Activated CD4-positive, alpha-beta memory T cell treated with anti-CD3 and anti-CD28 coated beads for 36 hours (primary cell): ENCODE data around the gene SPATA24. TPM values are rescaled to one million over a fixed set of nuclear protein-coding genes. Genes with fewer than 3 reads are reported as not detected.
A peak's percentile ranks its signal among the peaks of the same experiment; 100 is the strongest.

ENCODE experiments used
- CTCF ChIA-PET: fragments of 350-600 bp; sonication (Branson Sonifier 250); formaldehyde crosslinking; loops from one replicate; lab custom pipeline; 2021; ENCODE audit warnings: antibody characterized with exemption, inconsistent platforms; lab: Charles Lee
- POLR2A ChIA-PET: fragments of 350-600 bp; sonication (Branson Sonifier 250); formaldehyde crosslinking; loops from one replicate; lab custom pipeline; 2021; ENCODE audit warnings: antibody characterized with exemption; lab: Charles Lee
- DNase-seq: peaks from one replicate; pipeline ENCODE4 v3.0.0-alpha.2; 2020
- H3K27ac Mint-ChIP-seq: one replicate; pipeline ENCODE4 v1.8.0; 2021; ENCODE audit warnings: mixed read lengths
- H3K27me3 Mint-ChIP-seq: one replicate; pipeline ENCODE4 v1.8.0; 2021; ENCODE audit warnings: mixed read lengths
- H3K36me3 Mint-ChIP-seq: one replicate; pipeline ENCODE4 v1.8.0; 2021; ENCODE audit warnings: mixed read lengths
- H3K4me1 Mint-ChIP-seq: one replicate; pipeline ENCODE4 v1.8.0; 2021; ENCODE audit warnings: low read depth, mixed read lengths
- H3K4me3 Mint-ChIP-seq: one replicate; pipeline ENCODE4 v1.8.0; 2021; ENCODE audit warnings: mild to moderate bottlenecking, mixed read lengths
- H3K9me3 Mint-ChIP-seq: one replicate; pipeline ENCODE4 v1.8.0; 2021; ENCODE audit warnings: mixed read lengths
- intact Hi-C: fragments of 100-400 bp; cut with micrococcal nuclease; formaldehyde crosslinking; loops from one replicate; pipeline ENCODE4 v1.15.1; 2023
- total RNA-seq, 2 experiments: library from RNA; stranded (reverse); gene quantifications; one replicate each; pipeline ENCODE4 v1.2.3, GENCODE V29; 2021

Gene SPATA24
- total RNA-seq, 2 experiments from 2014 or later: 3.7 to 5.2 TPM

DNA sequence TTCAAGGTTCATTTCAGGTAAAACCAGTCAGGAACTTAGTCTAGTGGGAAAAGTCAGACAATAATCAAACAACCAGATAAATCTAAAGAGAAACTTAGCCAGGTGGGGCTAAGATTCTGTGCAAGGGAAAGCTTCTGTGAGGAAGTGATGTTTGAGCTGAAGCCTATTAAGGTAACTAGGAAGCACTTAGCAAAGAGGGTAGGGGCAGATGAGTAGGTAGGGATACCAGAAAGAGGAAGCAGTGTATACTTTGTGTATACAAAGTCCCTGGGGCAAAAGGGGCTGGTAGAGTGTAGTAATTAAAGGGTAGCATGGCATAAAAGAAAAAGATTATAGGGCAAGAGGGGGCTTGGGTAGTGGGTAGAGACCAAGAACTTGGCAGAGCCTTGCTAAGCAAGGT, 3.6 kb upstream of the SPATA24 start:
- H3K27me3 Mint-ChIP-seq: no peaks in the 10 kb centered on the region

DNA sequence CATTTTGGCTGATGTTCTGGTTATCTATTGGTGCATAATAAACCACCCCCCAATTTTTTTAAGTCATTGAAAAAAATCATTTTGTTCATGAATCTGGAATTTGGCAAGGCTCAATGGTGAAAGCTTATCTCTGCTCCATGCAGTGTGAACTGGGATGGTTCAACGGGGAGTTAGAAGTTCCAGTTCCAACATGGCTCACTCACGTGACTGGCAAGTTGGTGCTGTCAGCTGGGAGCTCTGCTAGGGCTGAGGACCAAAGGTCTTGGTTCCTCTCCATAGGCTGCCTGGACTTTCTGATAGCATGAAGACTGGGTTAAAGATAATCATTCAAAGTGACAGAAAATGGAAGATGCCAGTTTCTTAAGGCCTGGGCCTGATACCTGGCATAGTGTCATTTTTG, 3.1 kb upstream of the SPATA24 start:
- H3K27me3 Mint-ChIP-seq: no peaks in the 10 kb centered on the region
- DNase-seq: no peak
- H3K9me3 Mint-ChIP-seq: no peaks in the 10 kb centered on the region
- peaks cover 6% of the 10 kb centered on the region for H3K36me3 Mint-ChIP-seq
- intact Hi-C loops: no loop called here
- ChIA-PET CTCF (interaction anchor here (0.6 to 2.3 kb wide), 6 partner anchors 9 to 112 kb away, joined by 3 to 8 read pairs (median 3); no protein-coding TSS in a partner anchor), POLR2A (interaction anchor here (1.0 to 1.2 kb wide), 2 partner anchors 9 to 108 kb away, joined by 3 read pairs; no protein-coding TSS in a partner anchor)
- no peak overlapping the region for H3K27ac Mint-ChIP-seq
- peaks cover 24% of the 10 kb centered on the region for H3K4me1 Mint-ChIP-seq
- no peak overlapping the region for H3K4me3 Mint-ChIP-seq

More for the DNA sequence above, 3.6 kb upstream of the SPATA24 start:
- Mint-ChIP-seq H3K27ac (no peak overlapping the region), H3K9me3 (no peaks in the 10 kb centered on the region), H3K4me1 (peaks cover 23% of the 10 kb centered on the region), H3K4me3 (no peak overlapping the region), H3K36me3 (peaks cover 10% of the 10 kb centered on the region)
- intact Hi-C loops: no loop called here
- ChIA-PET POLR2A (interaction anchor here (1.0 kb wide), 1 partner anchor 107 kb away, joined by 3 read pairs; no protein-coding TSS in a partner anchor), CTCF (interaction anchor here (0.9 to 1.2 kb wide), 2 partner anchors 8 to 15 kb away, joined by 3 read pairs; no protein-coding TSS in a partner anchor)
- no peak for DNase-seq

DNA sequence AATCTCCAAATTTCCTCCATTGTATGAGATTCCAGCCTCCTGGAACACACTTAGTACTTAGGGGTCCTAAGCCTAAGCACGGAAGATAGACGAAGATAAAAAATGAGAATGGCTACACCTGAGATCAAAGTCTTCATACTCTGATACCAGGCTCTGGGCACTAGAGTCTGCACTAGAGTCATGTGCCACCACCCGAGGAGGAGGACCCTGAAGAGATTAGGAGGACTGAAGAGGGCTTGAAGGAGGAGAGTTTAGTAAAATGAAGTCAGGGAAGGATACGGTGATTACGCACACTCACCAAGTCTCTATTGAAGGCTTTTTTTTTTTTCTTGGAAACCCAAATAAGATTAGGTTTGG, 573 bp upstream of the SPATA24 start:
- CTCF ChIA-PET: interaction anchor here (0.8 to 4.4 kb wide), 8 partner anchors 9 to 110 kb away, joined by 4 to 37 read pairs (median 8); partner anchors contain the start of genes DNAJC18, MZB1, PAIP2 and PROB1
- POLR2A ChIA-PET: interaction anchor here (0.8 to 3.1 kb wide), 7 partner anchors 9 to 78 kb away, joined by 3 to 22 read pairs (median 4); partner anchors contain the start of genes DNAJC18, PAIP2, PROB1 and STING1
- intact Hi-C loops: loop anchor here (1.0 to 5.0 kb wide), 5 partner anchors 10 to 343 kb away; partner anchors contain the start of genes DNAJC18 and UBE2D2
- no peaks in the 10 kb centered on the region for H3K9me3 Mint-ChIP-seq
- H3K27me3 Mint-ChIP-seq: no peaks in the 10 kb centered on the region
- H3K4me3 Mint-ChIP-seq: peak overlapping the region; percentile 91
- H3K4me1 Mint-ChIP-seq: peaks cover 30% of the 10 kb centered on the region
- H3K36me3 Mint-ChIP-seq: peaks cover 4% of the 10 kb centered on the region
- H3K27ac Mint-ChIP-seq: peak overlapping the region; percentile 99
- DNase-seq: no peak

DNA sequence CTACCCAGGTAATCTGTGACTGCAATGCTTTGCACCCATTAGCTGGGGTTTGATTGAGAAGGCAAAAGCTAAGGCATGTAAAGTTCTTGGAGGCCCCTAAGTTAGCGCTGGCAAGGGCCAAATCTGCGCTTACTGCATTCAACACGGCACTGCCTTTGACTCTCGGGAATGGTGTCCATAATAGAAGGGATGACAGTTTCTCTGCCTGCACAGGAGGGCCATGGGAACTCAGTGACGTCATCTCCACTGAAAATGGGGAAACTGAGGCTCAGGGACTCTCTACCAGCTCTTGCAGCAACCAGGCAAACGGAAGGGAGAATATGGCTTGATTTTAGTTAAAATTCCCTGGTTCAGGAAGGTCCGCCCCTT, 487 bp downstream of the SPATA24 start:
- Mint-ChIP-seq H3K27me3 (no peaks in the 10 kb centered on the region), H3K4me1 (peaks cover 34% of the 10 kb centered on the region), H3K36me3 (peaks cover 4% of the 10 kb centered on the region), H3K9me3 (no peaks in the 10 kb centered on the region), H3K27ac (peak overlapping the region; percentile 99), H3K4me3 (peak overlapping the region; percentile 91)
- ChIA-PET POLR2A (interaction anchor here (0.7 to 3.1 kb wide), 7 partner anchors 8 to 160 kb away, joined by 3 to 22 read pairs (median 4); partner anchors contain the start of genes DNAJC18, PAIP2, PROB1 and STING1), CTCF (interaction anchor here (0.8 to 4.4 kb wide), 10 partner anchors 8 to 111 kb away, joined by 3 to 37 read pairs (median 7); partner anchors contain the start of genes DNAJC18, MZB1, PAIP2 and PROB1)
- no peak for DNase-seq
- intact Hi-C loops: loop anchor here (5.0 kb wide), 1 partner anchor 344 kb away; no protein-coding TSS in a partner anchor

DNA sequence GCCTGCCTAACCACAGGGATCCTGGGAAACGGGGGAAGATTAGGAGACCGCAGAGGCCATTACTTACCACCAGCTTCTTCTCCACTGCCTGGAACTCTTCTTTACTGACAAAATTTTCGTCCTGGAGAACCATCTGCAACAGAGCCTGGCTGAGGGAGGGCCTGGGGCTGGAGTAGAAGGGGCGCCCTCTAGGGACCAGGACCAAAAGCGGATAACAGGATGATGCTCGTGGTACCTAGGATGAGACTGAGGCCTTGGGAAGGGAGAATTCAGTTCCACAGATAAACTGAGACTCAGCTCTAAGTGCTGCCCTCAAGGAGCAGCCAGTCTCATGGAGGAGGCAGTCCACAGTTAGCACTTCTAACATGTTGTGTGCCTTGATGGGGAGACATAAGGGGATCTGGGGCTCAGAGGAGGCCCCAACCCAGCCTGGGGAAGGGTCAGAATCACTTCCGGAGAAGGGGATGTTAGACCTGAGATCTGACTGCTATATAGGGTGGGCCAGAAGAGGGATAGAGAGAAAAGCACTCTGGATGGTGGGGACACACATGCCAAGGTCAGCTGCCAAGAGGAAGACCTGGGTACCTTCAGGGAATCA, 1.2 kb downstream of the SPATA24 start:
- intact Hi-C loops: loop anchor here (5.0 kb wide), 1 partner anchor 345 kb away; no protein-coding TSS in a partner anchor
- DNase-seq: peak; percentile 55
- ChIA-PET POLR2A (interaction anchor here (2.7 to 3.1 kb wide), 2 partner anchors 10 to 12 kb away, joined by 16 to 22 read pairs; no protein-coding TSS in a partner anchor), CTCF (interaction anchor here (0.7 to 4.4 kb wide), 12 partner anchors 8 to 578 kb away, joined by 3 to 37 read pairs (median 6); partner anchors contain the start of genes DNAJC18, MZB1, PAIP2 and PROB1)
- H3K4me1 Mint-ChIP-seq: peaks cover 34% of the 10 kb centered on the region
- peak overlapping the region; percentile 99 for H3K27ac Mint-ChIP-seq
- no peaks in the 10 kb centered on the region for H3K9me3 Mint-ChIP-seq
- no peaks in the 10 kb centered on the region for H3K27me3 Mint-ChIP-seq
- H3K4me3 Mint-ChIP-seq: peak overlapping the region; percentile 91
- peaks cover 2% of the 10 kb centered on the region for H3K36me3 Mint-ChIP-seq

DNA sequence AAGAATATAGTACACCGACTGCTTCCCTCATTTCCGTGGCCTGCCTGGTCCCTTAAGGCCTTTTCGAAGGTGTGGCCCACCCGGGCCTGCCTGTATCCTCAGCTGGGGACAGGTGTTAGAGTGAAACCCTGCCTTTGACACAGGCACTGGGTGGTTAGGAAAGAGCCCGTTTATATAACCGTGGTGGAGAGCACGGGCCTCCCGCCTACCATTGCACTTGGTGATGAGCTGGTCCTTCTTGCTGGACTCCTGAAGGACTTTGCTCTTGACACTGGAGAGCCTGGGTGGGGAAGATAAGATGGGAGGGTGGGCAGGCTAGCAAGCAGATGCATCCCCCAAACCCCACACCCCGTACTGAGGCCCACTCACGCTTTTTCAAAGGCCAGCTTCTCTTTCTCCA, 2.3 kb downstream of the SPATA24 start:
- no peak for DNase-seq
- Mint-ChIP-seq H3K4me1 (peaks cover 33% of the 10 kb centered on the region), H3K36me3 (peaks cover 5% of the 10 kb centered on the region), H3K4me3 (no peak overlapping the region), H3K27me3 (no peaks in the 10 kb centered on the region), H3K27ac (no peak overlapping the region), H3K9me3 (no peaks in the 10 kb centered on the region)
- intact Hi-C loops: loop anchor here (5.0 kb wide), 1 partner anchor 346 kb away; no protein-coding TSS in a partner anchor
- ChIA-PET CTCF (interaction anchor here (0.8 to 4.4 kb wide), 5 partner anchors 9 to 112 kb away, joined by 3 to 37 read pairs (median 7); partner anchors contain the start of genes MZB1, PAIP2 and PROB1), POLR2A (interaction anchor here (2.7 to 3.1 kb wide), 2 partner anchors 9 to 14 kb away, joined by 16 to 22 read pairs; no protein-coding TSS in a partner anchor)

- H3K36me3 Mint-ChIP-seq: peaks cover 15% of the 10 kb centered on the region
- POLR2A ChIA-PET: interaction anchor here (0.9 to 1.5 kb wide), 2 partner anchors 14 to 17 kb away, joined by 3 to 5 read pairs; no protein-coding TSS in a partner anchor
- peak; percentile 37 for DNase-seq
- H3K27ac Mint-ChIP-seq: peak overlapping the region; percentile 50
- CTCF ChIA-PET: no interaction called here
- no peaks in the 10 kb centered on the region for H3K9me3 Mint-ChIP-seq
- peaks cover 32% of the 10 kb centered on the region for H3K4me1 Mint-ChIP-seq
- intact Hi-C loops: loop anchor here (5.0 kb wide), 1 partner anchor 348 kb away; no protein-coding TSS in a partner anchor
- H3K27me3 Mint-ChIP-seq: no peaks in the 10 kb centered on the region
- no peak overlapping the region for H3K4me3 Mint-ChIP-seq
Observed at GRCh38 chr5:139399501-139400121, 4.3 kb downstream of the SPATA24 start.

DNA sequence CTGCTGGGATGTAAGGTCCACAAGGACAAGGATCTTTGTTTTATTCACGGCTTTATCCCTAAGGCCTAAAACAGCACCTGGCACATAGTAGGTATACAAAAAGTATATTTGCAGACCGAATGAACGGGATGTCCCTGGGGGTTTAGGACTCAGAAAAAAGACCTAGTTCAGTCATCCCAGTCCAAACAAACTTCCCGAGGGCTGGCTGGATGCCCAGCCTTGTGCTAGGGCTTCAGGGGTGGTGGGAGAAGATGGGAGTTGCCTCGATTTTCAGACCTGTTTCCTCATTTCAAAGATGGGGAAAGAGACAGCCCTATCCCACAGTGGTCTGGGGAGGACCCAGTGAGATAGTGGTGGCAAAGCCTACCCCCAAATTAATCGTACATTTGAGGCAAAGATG, 6.0 kb downstream of the SPATA24 start:
- no peak for DNase-seq
- ChIA-PET POLR2A (interaction anchor here (0.7 kb wide), 1 partner anchor 191 kb away, joined by 3 read pairs; no protein-coding TSS in a partner anchor), CTCF (interaction anchor here (1.4 kb wide), 1 partner anchor 24 kb away, joined by 4 read pairs; no protein-coding TSS in a partner anchor)

DNA sequence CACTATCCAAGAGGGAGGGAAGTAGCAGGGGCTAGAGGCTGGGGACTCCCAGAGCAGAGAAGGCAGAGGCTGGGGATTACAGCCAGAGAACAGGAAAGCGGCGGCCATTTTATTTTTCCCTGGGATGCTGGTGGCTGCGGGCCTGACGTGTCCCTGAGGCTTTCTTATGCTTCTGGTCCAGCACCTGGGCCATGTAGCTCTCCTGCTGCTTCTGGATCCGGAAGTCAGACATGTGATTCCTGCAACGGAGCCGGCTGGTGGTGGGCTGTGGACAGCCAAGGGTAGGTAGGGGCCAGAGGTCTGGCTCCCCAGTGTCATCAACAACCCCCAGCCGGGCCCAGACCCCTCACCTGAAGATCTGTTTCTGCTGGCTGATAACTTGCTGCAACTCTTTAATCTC, 7.2 kb downstream of the SPATA24 start:
- no peak for DNase-seq
- Mint-ChIP-seq H3K27me3 (no peaks in the 10 kb centered on the region), H3K4me1 (peaks cover 17% of the 10 kb centered on the region), H3K27ac (no peak overlapping the region), H3K9me3 (no peaks in the 10 kb centered on the region), H3K4me3 (no peak overlapping the region), H3K36me3 (peaks cover 19% of the 10 kb centered on the region)
- ChIA-PET CTCF (no interaction called here), POLR2A (no interaction called here)
- intact Hi-C loops: no loop called here

More for the DNA sequence above, 6.0 kb downstream of the SPATA24 start:
- Mint-ChIP-seq H3K9me3 (no peaks in the 10 kb centered on the region), H3K27ac (no peak overlapping the region), H3K4me1 (peaks cover 21% of the 10 kb centered on the region), H3K36me3 (peaks cover 15% of the 10 kb centered on the region), H3K27me3 (no peaks in the 10 kb centered on the region), H3K4me3 (no peak overlapping the region)
- intact Hi-C loops: no loop called here

GRCh38 chr5:139395844-139396640, 7.8 kb downstream of the SPATA24 start:
- ChIA-PET CTCF (interaction anchor here (1.1 kb wide), 1 partner anchor 54 kb away, joined by 3 read pairs; the partner anchor contains the start of gene PAIP2), POLR2A (interaction anchor here (0.9 to 1.7 kb wide), 2 partner anchors 8 to 102 kb away, joined by 4 read pairs; partner anchors contain the start of gene SPATA24)
- no peaks in the 10 kb centered on the region for H3K9me3 Mint-ChIP-seq
- H3K4me3 Mint-ChIP-seq: peak overlapping the region; percentile 55
- peaks cover 24% of the 10 kb centered on the region for H3K4me1 Mint-ChIP-seq
- peaks cover 19% of the 10 kb centered on the region for H3K36me3 Mint-ChIP-seq
- H3K27ac Mint-ChIP-seq: no peak overlapping the region
- intact Hi-C loops: no loop called here
- DNase-seq: no peak
- no peaks in the 10 kb centered on the region for H3K27me3 Mint-ChIP-seq
